DMS 273 (cell line): ENCODE data around the gene GPR152.

ENCODE experiments used
- DNase-seq: peaks from one replicate; lab custom pipeline; 2025; ENCODE audit not compliant: unreplicated experiment; lab: John Stamatoyannopoulos, UW

The GPR152 gene

GRCh38 chr11:67452141-67452952, at the start of gene GPR152:
GPR152 (minus strand) TSS chr11:67452729; CDS start chr11:67452724, 5 bp downstream.
- DNase-seq, result peak; percentile 15

- no peak for DNase-seq
These were observed 49.3 kb upstream of the GPR152 start for GRCh38 chr11:67501854-67502253.

GRCh38 chr11:67500831-67501715, 48.5 kb upstream of the GPR152 start:
- no peak for DNase-seq

- no peak for DNase-seq
These were observed 47.9 kb upstream of the GPR152 start for GRCh38 chr11:67500484-67500821.

- no peak for DNase-seq
These were observed 47.4 kb upstream of the GPR152 start for GRCh38 chr11:67499808-67500483.

- DNase-seq, result no peak
These were observed 46.0 kb upstream of the GPR152 start for GRCh38 chr11:67498544-67498972.

- DNase-seq, result no peak
These were observed 45.2 kb upstream of the GPR152 start for GRCh38 chr11:67497656-67498291.

- DNase-seq, result no peak
These were observed 43.6 kb upstream of the GPR152 start for GRCh38 chr11:67496113-67496512.

- no peak for DNase-seq
These were observed 42.9 kb upstream of the GPR152 start for GRCh38 chr11:67495234-67496005.

GRCh38 chr11:67494371-67495233, 42.1 kb upstream of the GPR152 start:
- DNase-seq, result no peak

- no peak for DNase-seq
These were observed 41.2 kb upstream of the GPR152 start for GRCh38 chr11:67493548-67494370.

- DNase-seq, result peak; percentile 25
These were observed 40.4 kb upstream of the GPR152 start for GRCh38 chr11:67492801-67493547.

- DNase-seq, result no peak
These were observed 39.7 kb upstream of the GPR152 start for GRCh38 chr11:67492069-67492727.

- no peak for DNase-seq
These were observed 38.9 kb upstream of the GPR152 start for GRCh38 chr11:67491276-67492068.

GRCh38 chr11:67490727-67491065, 38.2 kb upstream of the GPR152 start:
- DNase-seq, result no peak

- DNase-seq, result no peak
These were observed 37.6 kb upstream of the GPR152 start for GRCh38 chr11:67489885-67490726.
